NT2/D1 (cell line): Measurements from ENCODE around the gene GSTT2B.
"Not testable (repeated sequence)": the region's sequence is repeated elsewhere in the genome, so short reads cannot be mapped to it uniquely, and the experiment has no call there.

Experiments used
- DNase-seq: peaks from one replicate; pipeline ENCODE4 v3.0.0-alpha.2; 2011; ENCODE audit warnings: low read depth, low spot score
- H3K27me3 ChIP-seq: 2 replicates; pipeline ENCODE4 v1.6.0; 2011; ENCODE audit warnings: mild to moderate bottlenecking; ENCODE audit not compliant: insufficient read length, insufficient read depth
- H3K36me3 ChIP-seq: 2 replicates; pipeline ENCODE4 v1.6.1; 2011; ENCODE audit warnings: mild to moderate bottlenecking, low read length, mixed read lengths; ENCODE audit not compliant: insufficient read depth, insufficient read length
- H3K4me1 ChIP-seq: 2 replicates; pipeline ENCODE4 v1.5.1; 2011; ENCODE audit not compliant: insufficient read depth, insufficient read length
- H3K4me3 ChIP-seq: 2 replicates; pipeline ENCODE4 v1.5.1; 2011; ENCODE audit warnings: low read depth; ENCODE audit not compliant: insufficient read length
- H3K9ac ChIP-seq: 2 replicates; pipeline ENCODE4 v1.6.0; 2011; ENCODE audit warnings: low read depth; ENCODE audit not compliant: insufficient read length
- H3K9me3 ChIP-seq: 2 replicates; pipeline ENCODE4 v1.5.1; 2011; ENCODE audit warnings: mild to moderate bottlenecking, low read length; ENCODE audit not compliant: insufficient read depth
- SUZ12 ChIP-seq: IDR thresholded peaks from 2 replicates; pipeline ENCODE4 v1.6.1; 2011; ENCODE audit not compliant: insufficient read length, insufficient read depth; ENCODE audit errors: extremely low read depth
- YY1 ChIP-seq: IDR thresholded peaks from 2 replicates; pipeline ENCODE4 v1.6.1; 2011; ENCODE audit not compliant: insufficient read length, insufficient read depth
- ZNF274 ChIP-seq: IDR thresholded peaks from 2 replicates; pipeline ENCODE4 v1.6.1; 2011; ENCODE audit warnings: mild to moderate bottlenecking, low read depth, low read length

Gene GSTT2B

GRCh38 chr22:23953485-23953884 is 7.5 kb downstream of the GSTT2B start:
- H3K27me3 ChIP-seq, H3K9me3 ChIP-seq, H3K4me1 ChIP-seq, H3K4me3 ChIP-seq, H3K36me3 ChIP-seq, DNase-seq, H3K9ac ChIP-seq: not testable (repeated sequence)

GRCh38 chr22:23952794-23953405 is 8.1 kb downstream of the GSTT2B start:
- DNase-seq, H3K36me3 ChIP-seq, H3K9me3 ChIP-seq, H3K4me3 ChIP-seq, H3K9ac ChIP-seq, H3K27me3 ChIP-seq, H3K4me1 ChIP-seq: not testable (repeated sequence)

- DNase-seq = peak; percentile 52
- H3K27me3 ChIP-seq = not testable (repeated sequence)
Observed at GRCh38 chr22:23951383-23951782, 9.6 kb downstream of the GSTT2B start.

GRCh38 chr22:23949764-23950163 is 11.2 kb downstream of the GSTT2B start:
- not testable (repeated sequence) for H3K9me3 ChIP-seq, DNase-seq, H3K9ac ChIP-seq, H3K36me3 ChIP-seq, H3K4me1 ChIP-seq, H3K4me3 ChIP-seq, H3K27me3 ChIP-seq

More at GRCh38 chr22:23951383-23951782, 9.6 kb downstream of the GSTT2B start:
- not testable (repeated sequence) for H3K9ac ChIP-seq, H3K36me3 ChIP-seq, H3K4me3 ChIP-seq, H3K4me1 ChIP-seq, H3K9me3 ChIP-seq

- not testable (repeated sequence) for DNase-seq, H3K4me1 ChIP-seq, H3K9ac ChIP-seq, H3K9me3 ChIP-seq, H3K4me3 ChIP-seq, H3K27me3 ChIP-seq, H3K36me3 ChIP-seq
Observed at GRCh38 chr22:23947391-23947790, 13.6 kb downstream of the GSTT2B start.

GRCh38 chr22:23940166-23940565 is 20.8 kb downstream of the GSTT2B start:
- H3K4me3 ChIP-seq, H3K9me3 ChIP-seq, H3K36me3 ChIP-seq, DNase-seq, H3K27me3 ChIP-seq, H3K4me1 ChIP-seq, H3K9ac ChIP-seq: not testable (repeated sequence)

GRCh38 chr22:23939017-23939357 is 22.0 kb downstream of the GSTT2B start:
- TF ChIP-seq SUZ12 = no peak
- no peak for TF ChIP-seq YY1
- TF ChIP-seq ZNF274 = no peak
- Histone ChIP-seq H3K27me3 (no peaks in the 10 kb centered on the region), H3K9ac (no peak overlapping the region), H3K36me3 (no peaks in the 10 kb centered on the region), H3K9me3 (no peaks in the 10 kb centered on the region), H3K4me1 (no peaks in the 10 kb centered on the region), H3K4me3 (no peak overlapping the region)
- DNase-seq = no peak

GRCh38 chr22:23938328-23939016 is 22.5 kb downstream of the GSTT2B start:
- H3K4me1 ChIP-seq = no peaks in the 10 kb centered on the region
- no peak overlapping the region for H3K4me3 ChIP-seq
- TF ChIP-seq ZNF274 (no peak), SUZ12 (no peak), YY1 (no peak)
- H3K9me3 ChIP-seq = no peaks in the 10 kb centered on the region
- DNase-seq = no peak
- no peak overlapping the region for H3K9ac ChIP-seq
- no peaks in the 10 kb centered on the region for H3K36me3 ChIP-seq
- no peaks in the 10 kb centered on the region for H3K27me3 ChIP-seq
